Gastrocnemius medialis (tissue), 4 donors: Measurements from ENCODE around the gene CTTNBP2NL. TPM values are rescaled to one million over a fixed set of nuclear protein-coding genes. Genes with fewer than 3 reads are reported as not detected.

Experiments used
- ATAC-seq, 2 donors: fragments of 150-250 bp; one replicate each; pipeline ENCODE4 v1.9.1; 2016
- DNase-seq, 2 donors: peaks; one replicate each; pipeline ENCODE4 v3.0.0-alpha.2; 2019
- H3K27ac ChIP-seq, 4 donors: fragments of 200-600 bp; sonication (generic); 1 replicate in 1 of 4; 2 replicates in 3 of 4; pipeline ENCODE4 v1.5.1; 2016 to 2018; ENCODE audit warnings: mild to moderate bottlenecking in 2 of 4, moderate library complexity in 1 of 4
- H3K27me3 ChIP-seq, 3 donors: fragments of 200-600 bp; sonication (generic) in 2 of 3; 1 replicate in 1 of 3; 2 replicates in 2 of 3; pipeline versions ENCODE4 v1.5.1 to v1.6.0; 2016 to 2019; ENCODE audit warnings: mild to moderate bottlenecking in 1 of 3, moderate library complexity in 1 of 3
- H3K36me3 ChIP-seq, 2 donors: fragments of 200-600 bp; sonication (generic) in 1 of 2; one replicate each; pipeline ENCODE4 v1.5.1; 2017 to 2018
- H3K4me1 ChIP-seq, 2 donors: fragments of 200-600 bp; sonication (generic) in 1 of 2; one replicate each; pipeline ENCODE4 v1.5.1; 2016 to 2017; ENCODE audit warnings: mild to moderate bottlenecking in 2 of 2
- H3K4me3 ChIP-seq, 4 donors: fragments of 200-600 bp; sonication (generic) in 3 of 4; 1 replicate in 1 of 4; 2 replicates in 3 of 4; pipeline ENCODE4 v1.5.1; 2016 to 2019; ENCODE audit warnings: mild to moderate bottlenecking in 2 of 4
- H3K9me3 ChIP-seq, 3 donors: fragments of 200-600 bp; sonication (generic) in 2 of 3; 1 replicate in 1 of 3; 2 replicates in 2 of 3; pipeline ENCODE4 v1.5.1; 2016 to 2019
- CTCF ChIP-seq, 5 experiments: fragments of 450-650 bp in 3 of 5; fragments of 200-600 bp in 2 of 5; sonication (generic) in 2 of 5; IDR thresholded peaks in 4 of 5; conservative IDR thresholded peaks in 1 of 5; 1 replicate in 4 of 5; 2 replicates in 1 of 5; pipeline ENCODE4 v1.5.1; 2016 to 2019; ENCODE audit warnings: antibody characterized with exemption in 5 of 5, mild to moderate bottlenecking in 3 of 5, moderate library complexity in 3 of 5
- POLR2A ChIP-seq, 2 donors: fragments of 450-650 bp; IDR thresholded peaks; one replicate each; pipeline ENCODE4 v1.6.1; 2017; ENCODE audit warnings: antibody characterized with exemption in 2 of 2, mild to moderate bottlenecking in 2 of 2, moderate library complexity in 2 of 2
- in situ Hi-C, 4 donors: fragments of 200-750 bp; cut with MboI; loops; one replicate each; pipeline versions ENCODE4 v1.15.0 to v1.8.0; 2017; ENCODE audit warnings: low sequenced_read_pairs in 4 of 4
- intact Hi-C: fragments of 100-400 bp; cut with DNase I; formaldehyde crosslinking; loops from one replicate; pipeline ENCODE4 v1.15.1; 2023; ENCODE audit warnings: low total_unique reads
- total RNA-seq, 4 donors: library from RNA; depleted of rRNA; stranded (reverse); fragments of >200 nt; gene quantifications; one replicate each; pipeline versions ENCODE4 v1.1.0 to v1.2.3, GENCODE V29; 2016

Gene CTTNBP2NL
- total RNA-seq, 4 donors from 2014 or later = 2.6 to 7.2 (median 3.9) TPM

- Histone ChIP-seq H3K36me3 (no peaks in the 10 kb centered on the region), H3K4me1 (peaks cover 2% of the 10 kb centered on the region in 2 donors), H3K27ac (no peak overlapping the region), H3K4me3 (no peak overlapping the region), H3K9me3 (no peaks in the 10 kb centered on the region), H3K27me3 (peaks cover 0 to 7% (median 0%) of the 10 kb centered on the region in 3 donors)
- intact Hi-C loops (no loop called here), in situ Hi-C loops (loop anchor here in 2 of 4 donors (25.0 kb wide), 1 partner anchor 326 kb away; the partner anchor contains the start of genes PPM1J (in 2 of the 2) and RHOC (in 2 of the 2))
- no peak for TF ChIP-seq POLR2A (IDR thresholded peaks at IDR 0.05)
- no peak for TF ChIP-seq CTCF (IDR thresholded peaks at IDR 0.05 in 4 of 5, conservative IDR thresholded peaks at IDR 0.05 in 1 of 5)
- DNase-seq = no peak
- ATAC-seq = no peak
These were observed 9.8 kb upstream of the CTTNBP2NL start for GRCh38 chr1:112386024-112386723.

- TF ChIP-seq CTCF (IDR thresholded peaks at IDR 0.05 in 4 of 5, conservative IDR thresholded peaks at IDR 0.05 in 1 of 5) = no peak
- no peak for TF ChIP-seq POLR2A (IDR thresholded peaks at IDR 0.05)
- Histone ChIP-seq H3K27ac (no peak overlapping the region), H3K27me3 (peaks cover 0 to 7% (median 0%) of the 10 kb centered on the region in 3 donors), H3K9me3 (no peaks in the 10 kb centered on the region), H3K36me3 (no peaks in the 10 kb centered on the region), H3K4me3 (no peak overlapping the region), H3K4me1 (peaks cover 3 to 7% of the 10 kb centered on the region in 2 donors)
- no peak for ATAC-seq
- no peak for DNase-seq
- in situ Hi-C loops (loop anchor here in 2 of 4 donors (25.0 kb wide), 1 partner anchor 325 kb away; the partner anchor contains the start of genes PPM1J (in 2 of the 2) and RHOC (in 2 of the 2)), intact Hi-C loops (no loop called here)
These were observed 9.2 kb upstream of the CTTNBP2NL start for GRCh38 chr1:112386731-112387346.

- H3K27ac ChIP-seq = no peak overlapping the region
- no peak overlapping the region for H3K4me3 ChIP-seq
- no peaks in the 10 kb centered on the region for H3K9me3 ChIP-seq
- no peak for ATAC-seq
- intact Hi-C loops (no loop called here), in situ Hi-C loops (loop anchor here in 2 of 4 donors (25.0 kb wide), 1 partner anchor 324 kb away; the partner anchor contains the start of genes PPM1J (in 2 of the 2) and RHOC (in 2 of the 2))
- no peak for DNase-seq
- H3K36me3 ChIP-seq = no peaks in the 10 kb centered on the region
- no peaks in the 10 kb centered on the region for H3K27me3 ChIP-seq
- peaks cover 3 to 7% of the 10 kb centered on the region in 2 donors for H3K4me1 ChIP-seq
- TF ChIP-seq CTCF (IDR thresholded peaks at IDR 0.05 in 4 of 5, conservative IDR thresholded peaks at IDR 0.05 in 1 of 5) (no peak), POLR2A (IDR thresholded peaks at IDR 0.05) (no peak)
These were observed 8.2 kb upstream of the CTTNBP2NL start for GRCh38 chr1:112387807-112388206.

- Histone ChIP-seq H3K27ac (peak overlapping the region in 1 of 4 donors; percentile 80), H3K4me1 (peaks cover 7 to 8% of the 10 kb centered on the region in 2 donors), H3K27me3 (no peaks in the 10 kb centered on the region), H3K9me3 (no peaks in the 10 kb centered on the region), H3K36me3 (no peaks in the 10 kb centered on the region), H3K4me3 (no peak overlapping the region)
- in situ Hi-C loops = loop anchor here in 2 of 4 donors (25.0 kb wide), 1 partner anchor 324 kb away; the partner anchor contains the start of genes PPM1J (in 2 of the 2) and RHOC (in 2 of the 2)
- intact Hi-C loops = no loop called here
- TF ChIP-seq POLR2A (IDR thresholded peaks at IDR 0.05) (no peak), CTCF (IDR thresholded peaks at IDR 0.05 in 4 of 5, conservative IDR thresholded peaks at IDR 0.05 in 1 of 5) (no peak)
- DNase-seq = no peak
- no peak for ATAC-seq
These were observed 7.6 kb upstream of the CTTNBP2NL start for GRCh38 chr1:112388436-112388835.
